Thyroid gland (tissue), 4 donors: ENCODE results near the gene S100A6. TPM values are rescaled to one million over a fixed set of nuclear protein-coding genes. Genes with fewer than 3 reads are reported as not detected.

Source experiments
- DNase-seq, 2 donors: peaks; one replicate each; pipeline ENCODE4 v3.0.0-alpha.2; 2019
- H3K27ac ChIP-seq, 3 donors: fragments of 200-600 bp; sonication (generic); 1 replicate in 2 of 3; 2 replicates in 1 of 3; pipeline ENCODE4 v1.5.1; 2016 to 2019; ENCODE audit warnings: mild to moderate bottlenecking in 1 of 3, moderate library complexity in 1 of 3
- H3K27me3 ChIP-seq: fragments of 200-600 bp; sonication (generic); one replicate; pipeline ENCODE4 v1.5.1; 2019
- H3K36me3 ChIP-seq, 2 donors: fragments of 200-600 bp; sonication (generic); one replicate each; pipeline ENCODE4 v1.5.1; 2016 to 2019
- H3K4me1 ChIP-seq, 2 donors: fragments of 200-600 bp; sonication (generic); one replicate each; pipeline ENCODE4 v1.5.1; 2017 to 2019
- H3K4me3 ChIP-seq, 3 donors: fragments of 200-600 bp; sonication (generic); replicated peaks in 1 of 3; 1 replicate in 2 of 3; 2 replicates in 1 of 3; pipeline ENCODE4 v1.5.1; 2016; ENCODE audit warnings: mild to moderate bottlenecking in 1 of 3
- H3K9me3 ChIP-seq: fragments of 200-600 bp; sonication (generic); one replicate; pipeline ENCODE4 v1.5.1; 2017
- CTCF ChIP-seq, 6 experiments: fragments of 200-600 bp in 3 of 6; fragments of 450-650 bp in 3 of 6; sonication (generic) in 3 of 6; IDR thresholded peaks; one replicate each; pipeline ENCODE4 v1.5.1; 2016 to 2019; ENCODE audit warnings: antibody characterized with exemption in 6 of 6, mild to moderate bottlenecking in 2 of 6, inconsistent platforms in 1 of 6, moderate library complexity in 1 of 6
- POLR2A ChIP-seq, 2 donors: fragments of 450-650 bp; IDR thresholded peaks; one replicate each; pipeline ENCODE4 v1.6.1; 2017; ENCODE audit warnings: antibody characterized with exemption in 2 of 2, mild to moderate bottlenecking in 2 of 2, moderate library complexity in 1 of 2
- WGBS, 2 donors: methylation state at CpG; one replicate each; pipeline ENCODE4 v1.1.5; 2017; 5-methylcytosine and 5-hydroxymethylcytosine counted together
- intact Hi-C: fragments of 100-400 bp; cut with DNase I; formaldehyde crosslinking; loops from one replicate; pipeline ENCODE4 v1.15.1; 2023
- total RNA-seq, 4 donors: library from RNA; depleted of rRNA; stranded (reverse); fragments of >200 nt; gene quantifications; one replicate each; pipeline ENCODE4 v1.2.3, GENCODE V29; 2016

The S100A6 gene
- total RNA-seq, 4 donors from 2014 or later: 128 to 573 (median 360) TPM

- H3K4me3 ChIP-seq: no peak overlapping the region
- no peaks in the 10 kb centered on the region for H3K36me3 ChIP-seq
- no peaks in the 10 kb centered on the region for H3K27me3 ChIP-seq
- intact Hi-C loops: no loop called here
- H3K27ac ChIP-seq: peak overlapping the region; percentile 74 to 96 (median 94)
- 78 to 84% methylated on average over 17 to 18 of the region's 19 CpGs for WGBS, 2 donors
- no peak for DNase-seq
- no peaks in the 10 kb centered on the region for H3K9me3 ChIP-seq
- no peak for TF ChIP-seq POLR2A (IDR thresholded peaks at IDR 0.05)
- TF ChIP-seq CTCF (IDR thresholded peaks at IDR 0.05): no peak
- H3K4me1 ChIP-seq: peaks cover 41 to 76% of the 10 kb centered on the region in 2 donors
Measured at GRCh38 chr1:153547560-153548551, 12.1 kb upstream of the S100A6 start.

GRCh38 chr1:153546796-153547559, 11.2 kb upstream of the S100A6 start:
- intact Hi-C loops: no loop called here
- Histone ChIP-seq H3K4me1 (peaks cover 41 to 85% of the 10 kb centered on the region in 2 donors), H3K4me3 (no peak overlapping the region), H3K27me3 (no peaks in the 10 kb centered on the region), H3K27ac (peak overlapping the region; percentile 74 to 96 (median 94)), H3K36me3 (no peaks in the 10 kb centered on the region), H3K9me3 (no peaks in the 10 kb centered on the region)
- peak; percentile 83 to 84 for DNase-seq
- 39 to 42% methylated on average over 11 to 13 of the region's 14 CpGs for WGBS, 2 donors
- TF ChIP-seq CTCF (IDR thresholded peaks at IDR 0.05): no peak
- TF ChIP-seq POLR2A (IDR thresholded peaks at IDR 0.05): peak in 1 of 2 donors; percentile 70

- H3K27me3 ChIP-seq: no peaks in the 10 kb centered on the region
- peaks cover 41 to 91% of the 10 kb centered on the region in 2 donors for H3K4me1 ChIP-seq
- no peak for DNase-seq
- intact Hi-C loops: no loop called here
- no peaks in the 10 kb centered on the region for H3K36me3 ChIP-seq
- H3K4me3 ChIP-seq: no peak overlapping the region
- H3K27ac ChIP-seq: peak overlapping the region; percentile 74 to 96 (median 94)
- H3K9me3 ChIP-seq: no peaks in the 10 kb centered on the region
- TF ChIP-seq CTCF (IDR thresholded peaks at IDR 0.05) (no peak), POLR2A (IDR thresholded peaks at IDR 0.05) (no peak)
- WGBS, 2 donors: 81 to 86% methylated on average over 8 of the region's 8 CpGs
Measured at GRCh38 chr1:153546371-153546770, 10.6 kb upstream of the S100A6 start.

- Histone ChIP-seq H3K27me3 (no peaks in the 10 kb centered on the region), H3K4me3 (peak within 1 kb of the TSS in 1 of 3 donors; percentile 14), H3K4me1 (peaks cover 49 to 100% of the 10 kb centered on the region in 2 donors), H3K27ac (peak within 1 kb of the TSS; percentile 74 to 96 (median 94)), H3K36me3 (no peaks in the 10 kb centered on the region), H3K9me3 (no peaks in the 10 kb centered on the region)
- 46 to 48% methylated on average over 17 to 19 of the region's 19 CpGs for WGBS, 2 donors
- intact Hi-C loops: no loop called here
- TF ChIP-seq POLR2A (IDR thresholded peaks at IDR 0.05) (peak in 1 of 2 donors; percentile 91), CTCF (IDR thresholded peaks at IDR 0.05) (no peak)
- peak; percentile 97 to 98 for DNase-seq
Measured at GRCh38 chr1:153545067-153546055, 9.6 kb upstream of the S100A6 start, which contains the start of gene S100A4. S100A4 (minus strand) TSS chr1:153545806; CDS start chr1:153544794, 1,012 bp downstream.
